ENCODE data around the gene PRELID2.

DNA sequence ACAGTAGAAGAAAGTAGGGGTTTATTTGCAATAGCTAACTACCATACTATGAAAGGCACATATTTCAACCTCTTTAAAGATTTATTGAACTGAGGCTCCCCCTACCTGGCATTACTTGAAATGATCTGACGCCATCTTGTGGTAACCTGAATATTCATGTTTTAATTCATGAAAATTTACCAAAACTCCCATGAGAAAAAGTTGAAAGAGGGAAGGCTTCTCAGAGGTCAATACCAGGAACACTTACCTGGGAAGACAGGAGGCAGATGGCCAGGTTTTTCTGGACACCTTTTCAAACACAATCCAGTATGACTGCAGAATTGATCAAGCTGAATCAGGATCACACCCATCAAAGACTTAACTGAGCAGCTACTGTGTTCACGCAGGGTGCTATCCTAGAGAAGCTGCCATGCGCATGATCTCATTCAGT, 9.4 kb downstream of the PRELID2 start:
- TF ChIP-seq, protein P1, sequence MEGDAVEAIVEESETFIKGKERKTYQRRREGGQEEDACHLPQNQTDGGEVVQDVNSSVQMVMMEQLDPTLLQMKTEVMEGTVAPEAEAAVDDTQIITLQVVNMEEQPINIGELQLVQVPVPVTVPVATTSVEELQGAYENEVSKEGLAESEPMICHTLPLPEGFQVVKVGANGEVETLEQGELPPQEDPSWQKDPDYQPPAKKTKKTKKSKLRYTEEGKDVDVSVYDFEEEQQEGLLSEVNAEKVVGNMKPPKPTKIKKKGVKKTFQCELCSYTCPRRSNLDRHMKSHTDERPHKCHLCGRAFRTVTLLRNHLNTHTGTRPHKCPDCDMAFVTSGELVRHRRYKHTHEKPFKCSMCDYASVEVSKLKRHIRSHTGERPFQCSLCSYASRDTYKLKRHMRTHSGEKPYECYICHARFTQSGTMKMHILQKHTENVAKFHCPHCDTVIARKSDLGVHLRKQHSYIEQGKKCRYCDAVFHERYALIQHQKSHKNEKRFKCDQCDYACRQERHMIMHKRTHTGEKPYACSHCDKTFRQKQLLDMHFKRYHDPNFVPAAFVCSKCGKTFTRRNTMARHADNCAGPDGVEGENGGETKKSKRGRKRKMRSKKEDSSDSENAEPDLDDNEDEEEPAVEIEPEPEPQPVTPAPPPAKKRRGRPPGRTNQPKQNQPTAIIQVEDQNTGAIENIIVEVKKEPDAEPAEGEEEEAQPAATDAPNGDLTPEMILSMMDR (conservative IDR thresholded peaks at IDR 0.05): peak; percentile 88
- TF ChIP-seq EZH2 (IDR thresholded peaks at IDR 0.05; ENCODE audit: low read depth): no peak

Data from PC-9 (cell line).